ENCODE results near the gene ELK4.

ELK4 gene

GRCh38 chr1:205593532-205593931, 38.3 kb downstream of the ELK4 start:
- DNase-seq = no peak

GRCh38 chr1:205592443-205593003, 39.3 kb downstream of the ELK4 start:
- DNase-seq = no peak

GRCh38 chr1:205591522-205592351, 40.1 kb downstream of the ELK4 start:
- DNase-seq = peak; percentile 92

GRCh38 chr1:205590777-205591513, 40.9 kb downstream of the ELK4 start:
- no peak for DNase-seq

GRCh38 chr1:205590457-205590768, 41.4 kb downstream of the ELK4 start:
- DNase-seq = no peak

GRCh38 chr1:205589618-205590456, 42.0 kb downstream of the ELK4 start:
- no peak for DNase-seq

- no peak for DNase-seq
Observed at GRCh38 chr1:205589046-205589445, 42.8 kb downstream of the ELK4 start.

- DNase-seq = no peak
Observed at GRCh38 chr1:205588636-205589035, 43.2 kb downstream of the ELK4 start.

GRCh38 chr1:205587581-205587980, 44.2 kb downstream of the ELK4 start:
- DNase-seq = no peak

GRCh38 chr1:205585835-205586785, 45.7 kb downstream of the ELK4 start:
- DNase-seq = no peak

GRCh38 chr1:205585169-205585834, 46.5 kb downstream of the ELK4 start:
- no peak for DNase-seq

- DNase-seq = no peak
Observed at GRCh38 chr1:205584732-205585131, 47.1 kb downstream of the ELK4 start.

- DNase-seq = no peak
Observed at GRCh38 chr1:205583461-205584130, 48.2 kb downstream of the ELK4 start.

GRCh38 chr1:205582471-205583291, 49.1 kb downstream of the ELK4 start:
- no peak for DNase-seq

- DNase-seq = no peak
Observed at GRCh38 chr1:205582046-205582445, 49.8 kb downstream of the ELK4 start.

- no peak for DNase-seq
Observed at GRCh38 chr1:205581321-205581980, 50.4 kb downstream of the ELK4 start.

GRCh38 chr1:205580923-205581180, 51.0 kb downstream of the ELK4 start:
- no peak for DNase-seq

GRCh38 chr1:205580140-205580922, 51.5 kb downstream of the ELK4 start:
- DNase-seq = no peak

GRCh38 chr1:205579711-205580110, 52.1 kb downstream of the ELK4 start:
- no peak for DNase-seq

All from stimulated activated CD4-positive, alpha-beta T cell treated with anti-CD3 and anti-CD28 coated beads, Interleukin-4, amount 100 ng/mL, for 24 hours (primary cell).